GM12878 (cell line): Measurements from ENCODE around the gene GALK2. TPM values are rescaled to one million over a fixed set of nuclear protein-coding genes. Genes with fewer than 3 reads are reported as not detected.

Experiments used
- ATAC-seq: fragments of 200-7000 bp; cut with Tn5 transposase; 3 replicates; pipeline ENCODE4 v1.9.1; 2020; ENCODE audit warnings: mild to moderate bottlenecking, moderate library complexity
- BruUV-seq: library from RNA; stranded (reverse); fragments of 400-500 nt; replicated peaks from 2 replicates; lab custom pipeline; 2021; lab: Mats Ljungman, UMichigan
- CTCF ChIA-PET: fragments of 300-600 bp; sonication (Branson Sonifier 250); formaldehyde crosslinking; extraction: SDS; loops from one replicate; lab custom pipeline; 2021; ENCODE audit warnings: inconsistent platforms; lab: Yijun Ruan, JAX
- POLR2A ChIA-PET: fragments of 350-600 bp; formaldehyde crosslinking; extraction: SDS; loops from one replicate; lab custom pipeline; 2021; ENCODE audit warnings: inconsistent platforms; lab: Charles Lee
- RAD21 ChIA-PET: fragments of 300-600 bp; sonication (Branson Sonifier 250); formaldehyde crosslinking; loops from one replicate; lab custom pipeline; 2023; ENCODE audit warnings: antibody characterized with exemption; ENCODE audit not compliant: unreplicated experiment; lab: Charles Lee
- SMC1A ChIA-PET: fragments of 300-600 bp; sonication (Branson Sonifier 250); formaldehyde crosslinking; loops from one replicate; lab custom pipeline; 2023; ENCODE audit not compliant: unreplicated experiment, uncharacterized antibody; lab: Charles Lee
- DNase-seq: peaks from one replicate; pipeline ENCODE4 v3.0.0-alpha.2; 2011; ENCODE audit warnings: low read depth, low spot score
- FAIRE-seq: peaks from 3 replicates; lab custom pipeline; 2011; peaks lifted over from hg19 to GRCh38; lab: Jason Lieb, UNC
- H2AFZ ChIP-seq: 2 replicates; pipeline ENCODE4 v1.6.0; 2011; ENCODE audit warnings: low read depth, low read length, control low read depth; ENCODE audit not compliant: control insufficient read depth
- H3K27ac ChIP-seq: 2 replicates; pipeline ENCODE4 v1.5.1; 2011; ENCODE audit warnings: control low read depth; ENCODE audit not compliant: control insufficient read depth, insufficient read depth
- H3K27me3 ChIP-seq, 2 experiments: replicated peaks in 1 of 2; 2 replicates each; pipeline versions ENCODE4 v1.6.0 to v1.6.1; 2011; ENCODE audit warnings: low read length in 1 of 2; ENCODE audit not compliant: control insufficient read depth in 2 of 2, insufficient read depth in 2 of 2
- H3K36me3 ChIP-seq, 2 experiments: 2 replicates each; pipeline ENCODE4 v1.5.1; 2011; ENCODE audit warnings: low read length in 1 of 2; ENCODE audit not compliant: control insufficient read depth in 2 of 2, insufficient read depth in 2 of 2
- H3K4me1 ChIP-seq: 2 replicates; pipeline ENCODE4 v1.6.1; 2011; ENCODE audit warnings: mild to moderate bottlenecking, low read length, moderate library complexity, mixed read lengths; ENCODE audit not compliant: control insufficient read depth, insufficient read depth
- H3K4me2 ChIP-seq: 2 replicates; pipeline ENCODE4 v1.6.0; 2011; ENCODE audit warnings: control low read depth; ENCODE audit not compliant: control insufficient read depth, insufficient read depth
- H3K4me3 ChIP-seq: fragments of 200-600 bp; sonication (generic); 2 replicates; pipeline ENCODE4 v1.5.1; 2016
- H3K79me2 ChIP-seq: 2 replicates; pipeline ENCODE4 v1.6.0; 2011; ENCODE audit warnings: low read length; ENCODE audit not compliant: control insufficient read depth, insufficient read depth
- H3K9ac ChIP-seq: 2 replicates; pipeline ENCODE4 v1.8.0; 2011; ENCODE audit warnings: low read length, control low read depth, mixed read lengths; ENCODE audit not compliant: control insufficient read depth, insufficient read depth
- H3K9me3 ChIP-seq: replicated peaks from 3 replicates; pipeline ENCODE4 v1.5.1; 2011; ENCODE audit warnings: mild to moderate bottlenecking, low read length; ENCODE audit not compliant: control insufficient read depth, insufficient read depth
- H4K20me1 ChIP-seq: 2 replicates; pipeline ENCODE4 v1.6.0; 2011; ENCODE audit not compliant: control insufficient read depth, insufficient read depth
- BHLHE40 ChIP-seq, 2 experiments: fragments of 450-650 bp in 1 of 2; IDR thresholded peaks; 2 replicates each; pipeline ENCODE4 v1.6.1; 2011 to 2017; ENCODE audit warnings: low read depth in 2 of 2, borderline replicate concordance in 1 of 2, improper control_type of control experiment in 1 of 2, low read length in 1 of 2, mild to moderate bottlenecking in 1 of 2
- CEBPB ChIP-seq, 2 experiments: fragments of 150-350 bp in 1 of 2; IDR thresholded peaks; 2 replicates each; pipeline ENCODE4 v1.6.1; 2012 to 2014; ENCODE audit warnings: low read depth in 2 of 2, low read length in 2 of 2, borderline replicate concordance in 1 of 2, inconsistent platforms in 1 of 2
- CREM ChIP-seq: IDR thresholded peaks from 2 replicates; pipeline ENCODE4 v1.6.1; 2014; ENCODE audit warnings: antibody characterized with exemption, low read depth
- HCFC1 ChIP-seq: fragments of 150-350 bp; IDR thresholded peaks from 2 replicates; pipeline ENCODE4 v1.6.1; 2014; ENCODE audit warnings: low read length
- IRF4 ChIP-seq: IDR thresholded peaks from 2 replicates; pipeline ENCODE4 v1.6.1; 2011; ENCODE audit warnings: low read depth, low read length
- KLF5 ChIP-seq: fragments of 450-650 bp; IDR thresholded peaks from 2 replicates; pipeline ENCODE4 v1.6.1; 2014; ENCODE audit warnings: mild to moderate bottlenecking; ENCODE audit not compliant: partially characterized antibody
- MLLT1 ChIP-seq: fragments of 450-650 bp; IDR thresholded peaks from 2 replicates; pipeline ENCODE4 v1.6.1; 2016; ENCODE audit warnings: mild to moderate bottlenecking
- MTA3 ChIP-seq: IDR thresholded peaks from 2 replicates; pipeline ENCODE4 v1.6.1; 2012; ENCODE audit warnings: low read length, inconsistent platforms, borderline replicate concordance
- POLR2AphosphoS2 ChIP-seq: IDR thresholded peaks from 2 replicates; pipeline ENCODE4 v1.6.1; 2011; ENCODE audit warnings: low read depth, mild to moderate bottlenecking, low read length, improper control_type of control experiment, moderate library complexity
- POLR2AphosphoS5 ChIP-seq: IDR thresholded peaks from 2 replicates; pipeline ENCODE4 v1.6.1; 2011; ENCODE audit warnings: mild to moderate bottlenecking, low read length, inconsistent platforms
- RAD21 ChIP-seq: IDR thresholded peaks from 2 replicates; pipeline ENCODE4 v1.6.1; 2011; ENCODE audit warnings: mild to moderate bottlenecking, low read depth, low read length, moderate library complexity; ENCODE audit not compliant: insufficient read depth
- RAD51 ChIP-seq: fragments of 450-650 bp; IDR thresholded peaks from 2 replicates; pipeline ENCODE4 v1.6.1; 2016; ENCODE audit warnings: moderate library complexity, mild to moderate bottlenecking, inconsistent platforms
- RUNX3 ChIP-seq: IDR thresholded peaks from 2 replicates; pipeline ENCODE4 v1.6.1; 2012; ENCODE audit warnings: low read length, inconsistent platforms
- SIN3A ChIP-seq: IDR thresholded peaks from 2 replicates; pipeline ENCODE4 v1.6.1; 2012; ENCODE audit warnings: low read depth, low read length, improper control_type of control experiment
- SREBF2 ChIP-seq: IDR thresholded peaks from 2 replicates; pipeline ENCODE4 v1.6.1; 2012; ENCODE audit warnings: mild to moderate bottlenecking, low read length
- TCF3 ChIP-seq: IDR thresholded peaks from 2 replicates; pipeline ENCODE4 v1.6.1; 2012; ENCODE audit warnings: low read depth, mild to moderate bottlenecking, low read length, borderline replicate concordance; ENCODE audit not compliant: insufficient read depth
- YY1 ChIP-seq: IDR thresholded peaks from 2 replicates; pipeline ENCODE4 v1.6.1; 2011; ENCODE audit warnings: low read depth, mild to moderate bottlenecking, low read length
- ZBED1 ChIP-seq: IDR thresholded peaks from 2 replicates; pipeline ENCODE4 v1.6.1; 2016; ENCODE audit warnings: borderline replicate concordance
- WGBS: methylation state at CpG from one replicate; pipeline ENCODE4 v1.1.6; 2016; ENCODE audit warnings: low lambda C conversion rate; ENCODE audit not compliant: insufficient replicate concordance, insufficient coverage; ENCODE audit errors: missing lambda C conversion rate; 5-methylcytosine and 5-hydroxymethylcytosine counted together
- in situ Hi-C: fragments of 300-500 bp; cut with MboI; formaldehyde crosslinking; loops from 9 replicates; pipeline ENCODE4 v1.14.3; 2018; ENCODE audit warnings: mixed read lengths
- intact Hi-C: fragments of 100-400 bp; cut with micrococcal nuclease; formaldehyde crosslinking; loops from one replicate; pipeline ENCODE4 v1.14.2; 2022; ENCODE audit not compliant: unreplicated experiment
- polyA plus RNA-seq, 11 experiments: library from polyadenylated mRNA; depleted of rRNA in 4 of 11; unstranded in 6 of 11; stranded (reverse) in 5 of 11; fragments of >200 nt; fragmentation: Nextera tagmentation in 4 of 11; fragmentation: Illumina TruSeq in 1 of 11; extraction: Ambion mirVana in 4 of 11; extraction: Trizol in 1 of 11; gene quantifications; 1 replicate in 1 of 11; 2 replicates in 10 of 11; pipeline versions ENCODE4 v1.2.1 to v1.2.3, GENCODE V29; 2011 to 2016; ENCODE audit warnings: inconsistent platforms in 2 of 11, missing spikeins in 2 of 11, low read depth in 1 of 11
- total RNA-seq, 4 experiments: library from RNA; depleted of rRNA in 3 of 4; stranded (reverse); fragments of >200 nt in 3 of 4; fragmentation: Illumina TruSeq in 1 of 4; extraction: Trizol in 1 of 4; gene quantifications; 2 replicates each; pipeline versions ENCODE4 v1.2.1 to v1.2.3, GENCODE V29; 2013 to 2021
- TF ChIP-seq, protein P1 (sequence below): fragments of 450-650 bp; IDR thresholded peaks from 2 replicates; pipeline ENCODE4 v1.6.1; 2014; ENCODE audit warnings: mild to moderate bottlenecking

The GALK2 gene
- total and polyA plus RNA-seq, 10 of the 15 experiments (the other 5 are each of a cell fraction or from before 2014, with no cell fraction given): 11.9 to 26.7 (median 15.4) TPM

DNA sequence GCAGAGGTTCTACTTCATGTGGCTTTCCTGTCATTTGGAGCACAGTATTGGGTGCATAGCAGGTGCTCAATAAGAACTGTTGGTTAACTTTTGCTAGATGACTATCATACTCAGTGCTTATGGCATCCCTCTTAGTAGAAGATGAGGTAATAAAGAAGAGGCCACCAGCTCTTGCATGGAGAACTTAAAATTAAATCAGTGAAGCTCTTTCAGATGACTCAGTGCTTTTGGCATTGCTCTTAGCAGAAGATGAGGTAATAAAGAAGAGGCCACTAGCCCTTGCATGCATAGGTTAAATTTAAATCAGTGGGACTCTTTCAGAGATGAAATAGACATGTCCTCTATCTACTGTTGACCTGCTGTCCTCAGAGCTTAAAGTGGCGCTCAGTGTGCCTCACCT lies 143.6 kb downstream of the GALK2 start:
- RAD21 ChIA-PET: no interaction called here
- DNase-seq: no peak
- Histone ChIP-seq H3K27ac (no peak overlapping the region), H3K4me2 (no peak overlapping the region), H3K36me3 (no peaks in the 10 kb centered on the region), H3K27me3 (no peaks in the 10 kb centered on the region), H3K9ac (no peak overlapping the region), H4K20me1 (no peaks in the 10 kb centered on the region), H3K4me1 (no peaks in the 10 kb centered on the region), H3K4me3 (no peak overlapping the region)
- no peak for FAIRE-seq
- POLR2A ChIA-PET: no interaction called here
- WGBS: 100% methylated on average over 1 of the region's 1 CpG
- intact Hi-C loops: no loop called here
- CTCF ChIA-PET: no interaction called here
- no TSS peak for BruUV-seq
- SMC1A ChIA-PET: no interaction called here
- no peak for TF ChIP-seq SREBF2
- no peak for TF ChIP-seq MLLT1
- TF ChIP-seq, all 136 proteins: peak for 0
- Histone ChIP-seq H2AFZ (no peak overlapping the region), H3K9me3 (no peaks in the 10 kb centered on the region), H3K79me2 (no peaks in the 10 kb centered on the region)
- in situ Hi-C loops: no loop called here
- ATAC-seq: no peak

DNA sequence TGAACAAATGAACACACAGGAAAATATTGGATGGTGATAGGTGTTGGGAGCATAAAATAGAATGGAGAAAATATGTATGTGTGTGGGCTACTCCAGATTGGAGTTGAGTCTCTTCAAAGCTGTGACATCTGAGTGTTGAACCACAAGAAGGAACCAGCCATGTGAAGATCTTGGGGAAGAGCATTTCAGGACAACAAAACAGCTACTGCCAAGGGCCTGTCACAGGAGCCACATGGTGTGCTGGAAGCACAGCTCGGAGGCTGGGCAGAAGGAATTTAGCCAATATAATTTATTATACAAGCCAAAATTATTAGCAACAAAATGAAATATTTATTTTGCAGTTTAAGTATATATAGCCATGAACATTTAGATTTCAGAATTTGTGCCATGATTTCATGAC lies 144.7 kb downstream of the GALK2 start:
- no peaks in the 10 kb centered on the region for H3K4me1 ChIP-seq
- RAD21 ChIA-PET: no interaction called here
- H3K27me3 ChIP-seq: no peaks in the 10 kb centered on the region
- FAIRE-seq (no peak), DNase-seq (no peak), ATAC-seq (no peak)
- CTCF ChIA-PET: no interaction called here
- no peaks in the 10 kb centered on the region for H4K20me1 ChIP-seq
- 59% methylated on average over 1 of the region's 1 CpG for WGBS
- H3K79me2 ChIP-seq: no peaks in the 10 kb centered on the region
- no peak overlapping the region for H3K4me3 ChIP-seq
- H3K27ac ChIP-seq: no peak overlapping the region
- no peak overlapping the region for H3K4me2 ChIP-seq
- in situ Hi-C loops (no loop called here), intact Hi-C loops (no loop called here)
- POLR2A ChIA-PET: no interaction called here
- H3K9me3 ChIP-seq: no peaks in the 10 kb centered on the region
- BruUV-seq: no TSS peak
- H2AFZ ChIP-seq: no peak overlapping the region
- H3K9ac ChIP-seq: no peak overlapping the region
- no peaks in the 10 kb centered on the region; a peak in 1 of 4 replicates for H3K36me3 ChIP-seq
- SMC1A ChIA-PET: interaction anchor here (0.8 kb wide), 1 partner anchor 107 kb away, joined by 3 read pairs; no protein-coding TSS in a partner anchor
- TF ChIP-seq ZBED1: no peak
- no peak for TF ChIP-seq RAD51
- no peak for TF ChIP-seq YY1
- TF ChIP-seq, protein P1, sequence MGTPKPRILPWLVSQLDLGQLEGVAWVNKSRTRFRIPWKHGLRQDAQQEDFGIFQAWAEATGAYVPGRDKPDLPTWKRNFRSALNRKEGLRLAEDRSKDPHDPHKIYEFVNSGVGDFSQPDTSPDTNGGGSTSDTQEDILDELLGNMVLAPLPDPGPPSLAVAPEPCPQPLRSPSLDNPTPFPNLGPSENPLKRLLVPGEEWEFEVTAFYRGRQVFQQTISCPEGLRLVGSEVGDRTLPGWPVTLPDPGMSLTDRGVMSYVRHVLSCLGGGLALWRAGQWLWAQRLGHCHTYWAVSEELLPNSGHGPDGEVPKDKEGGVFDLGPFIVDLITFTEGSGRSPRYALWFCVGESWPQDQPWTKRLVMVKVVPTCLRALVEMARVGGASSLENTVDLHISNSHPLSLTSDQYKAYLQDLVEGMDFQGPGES: no peak
- no peak for TF ChIP-seq KLF5
- no peak for TF ChIP-seq RAD21
- TF ChIP-seq IRF4: no peak
- TF ChIP-seq POLR2AphosphoS2: no peak
- no peak for TF ChIP-seq POLR2AphosphoS5
- no peak for TF ChIP-seq MTA3
- TF ChIP-seq RUNX3: no peak
- TF ChIP-seq HCFC1: no peak
- TF ChIP-seq SIN3A: no peak
- no peak for TF ChIP-seq CREM
- no peak for TF ChIP-seq TCF3
- TF ChIP-seq BHLHE40 (IDR thresholded peaks at IDR 0.05; ENCODE audit: borderline replicate concordance in 1 of 2, low read depth in 2 of 2, low read length in 1 of 2): no peak
- no peak for TF ChIP-seq CEBPB (IDR thresholded peaks at IDR 0.05; ENCODE audit: borderline replicate concordance in 1 of 2, low read depth in 2 of 2, low read length in 2 of 2)
